OCI-LY1 (cell line): ENCODE data around the gene PLEKHG3.

Experiments
- CTCF ChIP-seq: fragments of 200-600 bp; sonication (generic), shearing (Covaris generic); IDR thresholded peaks from 2 replicates; pipeline ENCODE4 v1.5.1; 2017; ENCODE audit warnings: mild to moderate bottlenecking, antibody characterized with exemption, low read length, moderate library complexity, mixed read lengths
- EZH2 ChIP-seq: fragments of 200-600 bp; sonication (generic), shearing (Covaris generic); IDR thresholded peaks from 2 replicates; pipeline ENCODE4 v1.8.0; 2017; ENCODE audit warnings: borderline replicate concordance, mixed run types, mild to moderate bottlenecking, antibody characterized with exemption, low read length, moderate library complexity, mixed read lengths

GRCh38 chr14:64786296-64787149 is 82.3 kb downstream of the PLEKHG3 start:
- no peak for TF ChIP-seq CTCF
- no peak for TF ChIP-seq EZH2
